Esophagus squamous epithelium (tissue), 5 donors: ENCODE measurements around the gene FOXN1. TPM values are rescaled to one million over a fixed set of nuclear protein-coding genes. Genes with fewer than 3 reads are reported as not detected.

Source experiments
- DNase-seq: peaks from one replicate; lab custom pipeline; 2025; lab: John Stamatoyannopoulos, UW
- H3K27ac ChIP-seq, 4 donors: fragments of 200-600 bp; sonication (generic); one replicate each; pipeline ENCODE4 v1.5.1; 2016 to 2019; ENCODE audit warnings: mild to moderate bottlenecking in 1 of 4
- H3K27me3 ChIP-seq, 4 donors: fragments of 200-600 bp; sonication (generic); 1 replicate in 3 of 4; 2 replicates in 1 of 4; pipeline versions ENCODE4 v1.5.1 to v1.6.0; 2017 to 2021; ENCODE audit warnings: antibody characterized with exemption in 1 of 4
- H3K36me3 ChIP-seq, 3 donors: fragments of 200-600 bp; sonication (generic); one replicate each; pipeline ENCODE4 v1.5.1; 2016 to 2019
- H3K4me1 ChIP-seq, 3 donors: fragments of 200-600 bp; sonication (generic); one replicate each; pipeline ENCODE4 v1.5.1; 2017 to 2019
- H3K4me3 ChIP-seq, 4 donors: fragments of 200-600 bp; sonication (generic); 1 replicate in 3 of 4; 2 replicates in 1 of 4; pipeline ENCODE4 v1.5.1; 2016 to 2019; ENCODE audit warnings: mild to moderate bottlenecking in 2 of 4, moderate library complexity in 1 of 4
- H3K9me3 ChIP-seq, 3 donors: fragments of 200-600 bp; sonication (generic); one replicate each; pipeline ENCODE4 v1.5.1; 2016 to 2019
- POLR2A ChIP-seq, 4 donors: fragments of 450-650 bp; IDR thresholded peaks; one replicate each; pipeline ENCODE4 v1.6.1; 2017; ENCODE audit warnings: antibody characterized with exemption in 4 of 4, mild to moderate bottlenecking in 4 of 4, moderate library complexity in 3 of 4
- WGBS, 2 donors: methylation state at CpG; one replicate each; pipeline ENCODE4 v1.1.5; 2018; 5-methylcytosine and 5-hydroxymethylcytosine counted together
- intact Hi-C: fragments of 100-400 bp; cut with DNase I; formaldehyde crosslinking; loops from one replicate; pipeline ENCODE4 v1.15.0; 2022
- total RNA-seq, 4 donors: library from RNA; depleted of rRNA; stranded (reverse); fragments of >200 nt; gene quantifications; one replicate each; pipeline ENCODE4 v1.1.0, GENCODE V29; 2016
- TF ChIP-seq, protein P1 (sequence below), 6 experiments: fragments of 450-650 bp in 4 of 6; fragments of 200-600 bp in 2 of 6; sonication (generic) in 2 of 6; IDR thresholded peaks; one replicate each; pipeline ENCODE4 v1.5.1; 2016 to 2019; ENCODE audit warnings: antibody characterized with exemption in 6 of 6, mild to moderate bottlenecking in 4 of 6, moderate library complexity in 4 of 6
- donor health status: DM: yes; HTN: yes; CAD: no.

The FOXN1 gene
- total RNA-seq, 4 donors from 2014 or later, result 10.5 to 17.0 (median 14.8) TPM

DNA sequence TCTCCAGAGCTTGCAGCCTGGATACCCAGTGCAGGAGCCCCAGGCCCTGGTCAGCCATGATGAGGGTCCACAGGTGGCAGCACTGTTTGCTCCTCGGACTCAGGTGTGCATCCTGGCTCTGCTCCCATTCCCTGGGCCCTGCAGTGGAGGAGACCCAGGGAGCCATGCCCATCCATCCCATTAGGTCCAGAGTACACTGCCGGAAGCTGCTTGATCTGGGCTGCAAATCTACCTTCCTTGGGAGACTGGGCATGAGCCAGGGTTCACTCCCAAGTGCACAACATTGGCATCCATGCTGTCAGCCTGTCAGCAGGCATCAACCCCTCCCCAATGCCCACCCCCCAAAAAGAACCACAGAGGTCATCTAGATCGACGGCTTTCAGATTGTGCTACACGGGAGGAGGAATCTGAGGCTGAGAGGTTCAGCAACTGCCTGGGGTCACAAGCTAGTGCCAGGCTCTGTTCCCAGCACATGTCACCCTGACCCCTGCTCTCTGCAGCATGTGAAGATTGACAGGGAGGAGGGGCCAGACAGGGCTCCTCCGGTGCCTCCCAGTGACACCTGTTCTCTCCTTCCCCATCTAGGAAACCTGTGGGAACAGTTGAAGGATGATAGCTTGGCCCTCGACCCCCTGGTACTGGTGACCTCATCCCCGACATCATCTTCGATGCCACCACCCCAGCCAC lies 30.5 kb downstream of the FOXN1 start:
- H3K4me3 ChIP-seq, result no peak overlapping the region
- peaks cover 0 to under 1% (median 0%) of the 10 kb centered on the region in 4 donors for H3K27me3 ChIP-seq
- H3K36me3 ChIP-seq, result peaks cover 0 to 31% (median 0%) of the 10 kb centered on the region in 3 donors
- WGBS, 2 donors, result 0% methylated on average over 1 of the region's 9 CpGs; no CpG with 5 or more reads in 1 of the 2 donors
- peaks cover 12 to 47% (median 14%) of the 10 kb centered on the region in 3 donors for H3K4me1 ChIP-seq
- intact Hi-C loops, result no loop called here
- no peak for TF ChIP-seq POLR2A (IDR thresholded peaks at IDR 0.05)
- TF ChIP-seq, protein P1, sequence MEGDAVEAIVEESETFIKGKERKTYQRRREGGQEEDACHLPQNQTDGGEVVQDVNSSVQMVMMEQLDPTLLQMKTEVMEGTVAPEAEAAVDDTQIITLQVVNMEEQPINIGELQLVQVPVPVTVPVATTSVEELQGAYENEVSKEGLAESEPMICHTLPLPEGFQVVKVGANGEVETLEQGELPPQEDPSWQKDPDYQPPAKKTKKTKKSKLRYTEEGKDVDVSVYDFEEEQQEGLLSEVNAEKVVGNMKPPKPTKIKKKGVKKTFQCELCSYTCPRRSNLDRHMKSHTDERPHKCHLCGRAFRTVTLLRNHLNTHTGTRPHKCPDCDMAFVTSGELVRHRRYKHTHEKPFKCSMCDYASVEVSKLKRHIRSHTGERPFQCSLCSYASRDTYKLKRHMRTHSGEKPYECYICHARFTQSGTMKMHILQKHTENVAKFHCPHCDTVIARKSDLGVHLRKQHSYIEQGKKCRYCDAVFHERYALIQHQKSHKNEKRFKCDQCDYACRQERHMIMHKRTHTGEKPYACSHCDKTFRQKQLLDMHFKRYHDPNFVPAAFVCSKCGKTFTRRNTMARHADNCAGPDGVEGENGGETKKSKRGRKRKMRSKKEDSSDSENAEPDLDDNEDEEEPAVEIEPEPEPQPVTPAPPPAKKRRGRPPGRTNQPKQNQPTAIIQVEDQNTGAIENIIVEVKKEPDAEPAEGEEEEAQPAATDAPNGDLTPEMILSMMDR (IDR thresholded peaks at IDR 0.05), result no peak
- no peak overlapping the region for H3K27ac ChIP-seq
- no peak for DNase-seq
- no peaks in the 10 kb centered on the region for H3K9me3 ChIP-seq

DNA sequence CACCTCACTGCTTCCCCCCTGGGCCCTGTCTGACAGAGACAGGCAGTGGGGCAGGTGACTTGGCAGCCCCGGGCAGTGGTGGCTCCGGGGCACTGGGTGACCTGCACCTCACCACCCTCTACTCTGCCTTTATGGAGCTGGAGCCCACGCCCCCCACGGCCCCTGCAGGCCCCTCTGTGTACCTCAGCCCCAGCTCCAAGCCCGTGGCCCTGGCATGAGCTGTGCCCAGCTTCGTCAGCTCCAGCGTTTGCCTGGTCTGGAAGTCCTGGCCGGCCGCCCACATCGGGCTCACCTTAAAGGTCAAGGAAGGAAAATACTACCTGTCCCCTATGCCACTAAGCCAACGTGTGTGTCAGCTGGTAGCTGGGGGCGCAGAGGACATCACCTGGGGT lies 31.1 kb downstream of the FOXN1 start:
- no peak overlapping the region for H3K27ac ChIP-seq
- H3K36me3 ChIP-seq, result peaks cover 0 to 31% (median 0%) of the 10 kb centered on the region in 3 donors
- peaks cover 12 to 42% (median 14%) of the 10 kb centered on the region in 3 donors for H3K4me1 ChIP-seq
- WGBS, 2 donors, result 95% methylated on average over 3 of the region's 12 CpGs; no CpG with 5 or more reads in 1 of the 2 donors
- intact Hi-C loops, result no loop called here
- no peak overlapping the region for H3K4me3 ChIP-seq
- no peak for DNase-seq
- TF ChIP-seq, protein P1 (IDR thresholded peaks at IDR 0.05), result no peak
- no peak for TF ChIP-seq POLR2A (IDR thresholded peaks at IDR 0.05)
- H3K9me3 ChIP-seq, result no peaks in the 10 kb centered on the region
- H3K27me3 ChIP-seq, result no peaks in the 10 kb centered on the region

DNA sequence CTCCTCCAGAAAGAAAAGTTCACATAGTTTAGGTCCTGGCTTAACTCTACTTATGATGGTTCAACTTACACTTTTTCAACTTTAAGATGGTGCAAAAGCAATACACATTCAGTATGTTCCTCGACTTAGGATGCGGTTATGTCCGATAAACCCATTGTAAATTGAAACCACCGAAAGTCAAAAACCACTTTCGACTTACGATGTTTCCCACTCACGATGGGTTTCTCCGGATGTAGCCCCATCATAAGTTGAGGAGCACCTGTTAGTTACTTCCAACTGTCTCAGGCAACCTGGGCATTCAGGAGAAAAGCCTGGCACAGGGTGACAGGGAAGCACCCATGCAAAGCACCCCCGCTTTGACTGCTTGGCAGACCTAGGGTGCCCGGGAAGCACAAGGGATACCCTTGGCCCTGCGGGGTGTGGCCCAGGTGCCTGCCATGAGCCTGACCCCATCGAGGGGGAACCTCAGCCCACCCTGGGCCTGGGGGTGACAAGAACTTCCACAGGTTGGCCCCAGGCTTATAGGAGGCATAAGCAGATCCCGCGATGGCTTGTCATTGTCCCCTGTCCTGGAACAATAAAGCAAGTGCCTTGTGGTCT lies 32.2 kb downstream of the FOXN1 start:
- DNase-seq, result no peak
- H3K27ac ChIP-seq, result no peak overlapping the region
- intact Hi-C loops, result no loop called here
- no peak for TF ChIP-seq POLR2A (IDR thresholded peaks at IDR 0.05)
- TF ChIP-seq, protein P1 (IDR thresholded peaks at IDR 0.05), result no peak
- peaks cover 0 to 31% (median 0%) of the 10 kb centered on the region in 3 donors for H3K36me3 ChIP-seq
- peaks cover 0 to 30% (median 5%) of the 10 kb centered on the region in 3 donors for H3K4me1 ChIP-seq
- WGBS, 2 donors, result 87% methylated on average over 9 to 14 of the region's 14 CpGs
- no peaks in the 10 kb centered on the region for H3K27me3 ChIP-seq
- no peak overlapping the region for H3K4me3 ChIP-seq
- H3K9me3 ChIP-seq, result no peaks in the 10 kb centered on the region

DNA sequence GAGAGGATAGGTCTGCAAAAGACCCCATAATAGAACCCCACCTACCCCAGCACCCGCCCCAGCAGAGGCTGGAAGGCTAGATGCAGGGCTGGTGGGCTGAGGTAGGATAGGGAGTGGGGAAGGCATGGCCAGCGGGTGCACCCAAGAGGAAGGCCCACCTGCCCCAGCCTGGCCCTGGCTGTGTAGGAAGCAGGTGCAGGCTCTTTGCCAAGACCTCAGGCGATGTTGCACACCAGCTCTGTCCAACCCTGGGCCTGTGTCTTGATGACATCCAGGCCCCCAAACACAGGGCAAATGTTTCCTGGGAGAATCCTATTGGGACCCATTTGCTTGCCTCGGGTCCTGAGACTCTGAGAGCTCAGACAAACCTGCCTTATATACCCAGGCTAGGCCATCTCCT lies 34.1 kb downstream of the FOXN1 start:
- H3K27ac ChIP-seq, result no peak overlapping the region
- no peak for DNase-seq
- H3K27me3 ChIP-seq, result no peaks in the 10 kb centered on the region
- no peak for TF ChIP-seq POLR2A (IDR thresholded peaks at IDR 0.05)
- TF ChIP-seq, protein P1 (IDR thresholded peaks at IDR 0.05), result no peak
- H3K9me3 ChIP-seq, result no peaks in the 10 kb centered on the region
- 71 to 87% methylated on average over 3 of the region's 4 CpGs for WGBS, 2 donors
- H3K4me1 ChIP-seq, result peaks cover 0 to 12% (median 0%) of the 10 kb centered on the region in 3 donors
- H3K4me3 ChIP-seq, result no peak overlapping the region
- intact Hi-C loops, result loop anchor here (2.0 kb wide), 1 partner anchor 47 kb away; no protein-coding TSS in a partner anchor
- peaks cover 0 to 20% (median 0%) of the 10 kb centered on the region in 3 donors for H3K36me3 ChIP-seq

DNA sequence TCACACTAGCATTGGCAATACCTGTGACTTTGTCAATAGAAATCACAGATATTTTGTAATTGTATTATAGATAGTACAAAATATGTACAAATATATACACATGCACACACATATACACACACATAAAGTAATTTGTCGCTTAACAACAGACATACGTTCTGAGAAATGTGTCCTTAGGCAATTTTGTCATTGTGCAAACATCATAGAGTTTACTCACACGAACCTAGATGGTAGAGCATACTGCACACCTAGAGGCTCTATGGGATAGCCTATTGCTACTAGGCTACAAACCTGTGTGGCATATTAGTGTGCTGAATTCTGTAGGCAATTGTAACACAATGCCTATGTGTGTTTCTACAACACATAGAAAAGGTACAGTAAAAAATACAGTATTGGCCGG lies 35.3 kb downstream of the FOXN1 start:
- H3K27me3 ChIP-seq, result no peaks in the 10 kb centered on the region
- peaks cover 0 to 19% (median 0%) of the 10 kb centered on the region in 3 donors for H3K36me3 ChIP-seq
- peaks cover 0 to 8% (median 0%) of the 10 kb centered on the region in 3 donors for H3K4me1 ChIP-seq
- intact Hi-C loops, result loop anchor here (2.0 kb wide), 1 partner anchor 49 kb away; no protein-coding TSS in a partner anchor
- no peak overlapping the region for H3K27ac ChIP-seq
- no peak for DNase-seq
- no peaks in the 10 kb centered on the region for H3K9me3 ChIP-seq
- TF ChIP-seq POLR2A (IDR thresholded peaks at IDR 0.05), result no peak
- TF ChIP-seq, protein P1 (IDR thresholded peaks at IDR 0.05), result no peak
- 69 to 72% methylated on average over 4 of the region's 4 CpGs for WGBS, 2 donors
- H3K4me3 ChIP-seq, result no peak overlapping the region
